Smooth muscle cell (in vitro differentiated cells): ENCODE data around the gene KCNV2. TPM values are rescaled to one million over a fixed set of nuclear protein-coding genes. Genes with fewer than 3 reads are reported as not detected.

Source experiments
- DNase-seq: peaks from one replicate; lab custom pipeline; 2025; ENCODE audit not compliant: unreplicated experiment; lab: John Stamatoyannopoulos, UW
- H2AFZ ChIP-seq: fragments of 200-600 bp; sonication (generic); 2 replicates; pipeline ENCODE4 v1.6.0; 2016; ENCODE audit warnings: antibody characterized with exemption, low read depth, mild to moderate bottlenecking
- H3F3A ChIP-seq: fragments of 200-600 bp; sonication (generic); 2 replicates; pipeline ENCODE4 v1.6.0; 2017; ENCODE audit warnings: antibody characterized with exemption, low read depth
- H3K27ac ChIP-seq: fragments of 200-600 bp; sonication (generic); 2 replicates; pipeline ENCODE4 v1.5.1; 2016; ENCODE audit warnings: low read depth, mild to moderate bottlenecking
- H3K27me3 ChIP-seq: fragments of 200-600 bp; sonication (generic); 2 replicates; pipeline ENCODE4 v1.6.1; 2016; ENCODE audit warnings: low read depth, mild to moderate bottlenecking
- H3K36me3 ChIP-seq: fragments of 200-600 bp; sonication (generic); 2 replicates; pipeline ENCODE4 v1.5.1; 2016; ENCODE audit warnings: low read depth
- H3K4me1 ChIP-seq: fragments of 200-600 bp; sonication (generic); 2 replicates; pipeline ENCODE4 v1.5.1; 2016; ENCODE audit warnings: low read depth
- H3K4me2 ChIP-seq: fragments of 200-600 bp; sonication (generic); 2 replicates; pipeline ENCODE4 v1.6.0; 2016; ENCODE audit warnings: mild to moderate bottlenecking
- H3K4me3 ChIP-seq: fragments of 200-600 bp; sonication (generic); 2 replicates; pipeline ENCODE4 v1.5.1; 2016; ENCODE audit warnings: mild to moderate bottlenecking
- H3K79me2 ChIP-seq: fragments of 200-600 bp; sonication (generic); 2 replicates; pipeline ENCODE4 v1.6.0; 2016; ENCODE audit warnings: low read depth, mild to moderate bottlenecking
- H3K9ac ChIP-seq: fragments of 200-600 bp; sonication (generic); 2 replicates; pipeline ENCODE4 v1.6.0; 2016; ENCODE audit warnings: low read depth
- H3K9me3 ChIP-seq: fragments of 200-600 bp; sonication (generic); replicated peaks from 2 replicates; pipeline ENCODE4 v1.5.1; 2016; ENCODE audit warnings: low read depth
- H4K20me1 ChIP-seq: fragments of 200-600 bp; sonication (generic); 2 replicates; pipeline ENCODE4 v1.6.0; 2016; ENCODE audit warnings: low read depth
- WGBS: methylation state at CpG from one replicate; pipeline ENCODE4 v1.1.7; 2016; ENCODE audit warnings: low lambda C conversion rate; 5-methylcytosine and 5-hydroxymethylcytosine counted together
- polyA plus RNA-seq: library from polyadenylated mRNA; unstranded; fragments of >200 nt; fragmentation: Nextera tagmentation; extraction: Ambion mirVana; gene quantifications from 2 replicates; pipeline ENCODE4 v1.2.1, GENCODE V29; 2016
- total RNA-seq: library from RNA; depleted of rRNA; stranded (reverse); fragments of >200 nt; gene quantifications from 2 replicates; pipeline ENCODE4 v1.2.3, GENCODE V29; 2014
- TF ChIP-seq, protein P1 (sequence below): fragments of 200-600 bp; sonication (generic); IDR thresholded peaks from 2 replicates; pipeline ENCODE4 v1.5.1; 2017; ENCODE audit warnings: borderline replicate concordance, mild to moderate bottlenecking, antibody characterized with exemption; ENCODE audit not compliant: insufficient read depth, poor library complexity, severe bottlenecking

KCNV2 gene
- total and polyA plus RNA-seq, 2 experiments from 2014 or later, result not detected

DNA sequence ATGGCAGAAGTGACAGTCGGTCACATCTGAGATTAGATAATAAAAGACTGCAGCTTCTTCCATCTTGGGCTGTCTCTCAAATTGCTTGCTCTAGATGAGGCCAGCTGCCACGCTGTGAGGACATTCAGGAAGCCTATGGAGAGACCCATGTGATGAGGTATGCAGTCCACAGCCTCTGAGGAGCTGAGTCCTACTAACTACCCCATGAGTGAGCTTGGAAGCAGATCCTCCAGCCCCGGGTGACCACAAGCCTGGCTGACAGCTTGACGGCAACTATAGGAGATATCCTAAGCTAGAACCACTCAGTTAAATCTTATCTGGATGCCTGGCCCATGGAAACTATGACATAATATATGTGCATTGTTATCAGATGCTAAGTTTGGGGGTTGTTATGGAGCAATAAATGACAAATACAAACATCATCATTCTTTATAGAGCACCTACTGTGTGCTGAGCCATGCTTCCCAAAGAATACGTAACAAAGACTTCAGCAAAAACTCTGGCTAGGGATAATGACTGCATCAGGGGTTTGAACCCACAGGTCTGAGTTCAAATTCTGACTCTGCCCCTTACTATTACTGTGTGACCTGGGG is 26.7 kb downstream of the KCNV2 start:
- 64% methylated on average over 5 of the region's 5 CpGs for WGBS
- TF ChIP-seq, protein P1, sequence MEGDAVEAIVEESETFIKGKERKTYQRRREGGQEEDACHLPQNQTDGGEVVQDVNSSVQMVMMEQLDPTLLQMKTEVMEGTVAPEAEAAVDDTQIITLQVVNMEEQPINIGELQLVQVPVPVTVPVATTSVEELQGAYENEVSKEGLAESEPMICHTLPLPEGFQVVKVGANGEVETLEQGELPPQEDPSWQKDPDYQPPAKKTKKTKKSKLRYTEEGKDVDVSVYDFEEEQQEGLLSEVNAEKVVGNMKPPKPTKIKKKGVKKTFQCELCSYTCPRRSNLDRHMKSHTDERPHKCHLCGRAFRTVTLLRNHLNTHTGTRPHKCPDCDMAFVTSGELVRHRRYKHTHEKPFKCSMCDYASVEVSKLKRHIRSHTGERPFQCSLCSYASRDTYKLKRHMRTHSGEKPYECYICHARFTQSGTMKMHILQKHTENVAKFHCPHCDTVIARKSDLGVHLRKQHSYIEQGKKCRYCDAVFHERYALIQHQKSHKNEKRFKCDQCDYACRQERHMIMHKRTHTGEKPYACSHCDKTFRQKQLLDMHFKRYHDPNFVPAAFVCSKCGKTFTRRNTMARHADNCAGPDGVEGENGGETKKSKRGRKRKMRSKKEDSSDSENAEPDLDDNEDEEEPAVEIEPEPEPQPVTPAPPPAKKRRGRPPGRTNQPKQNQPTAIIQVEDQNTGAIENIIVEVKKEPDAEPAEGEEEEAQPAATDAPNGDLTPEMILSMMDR, result no peak
- H3K27me3 ChIP-seq, result no peaks in the 10 kb centered on the region
- no peaks in the 10 kb centered on the region for H3K9me3 ChIP-seq
- no peaks in the 10 kb centered on the region for H3K79me2 ChIP-seq
- DNase-seq, result no peak
- H3K9ac ChIP-seq, result no peak overlapping the region
- H3K4me1 ChIP-seq, result peaks cover 10% of the 10 kb centered on the region
- no peak overlapping the region for H2AFZ ChIP-seq
- no peak overlapping the region for H3K4me2 ChIP-seq
- no peak overlapping the region for H3K27ac ChIP-seq
- no peaks in the 10 kb centered on the region for H3K36me3 ChIP-seq
- H4K20me1 ChIP-seq, result no peaks in the 10 kb centered on the region
- H3F3A ChIP-seq, result no peaks in the 10 kb centered on the region
- no peak overlapping the region for H3K4me3 ChIP-seq

DNA sequence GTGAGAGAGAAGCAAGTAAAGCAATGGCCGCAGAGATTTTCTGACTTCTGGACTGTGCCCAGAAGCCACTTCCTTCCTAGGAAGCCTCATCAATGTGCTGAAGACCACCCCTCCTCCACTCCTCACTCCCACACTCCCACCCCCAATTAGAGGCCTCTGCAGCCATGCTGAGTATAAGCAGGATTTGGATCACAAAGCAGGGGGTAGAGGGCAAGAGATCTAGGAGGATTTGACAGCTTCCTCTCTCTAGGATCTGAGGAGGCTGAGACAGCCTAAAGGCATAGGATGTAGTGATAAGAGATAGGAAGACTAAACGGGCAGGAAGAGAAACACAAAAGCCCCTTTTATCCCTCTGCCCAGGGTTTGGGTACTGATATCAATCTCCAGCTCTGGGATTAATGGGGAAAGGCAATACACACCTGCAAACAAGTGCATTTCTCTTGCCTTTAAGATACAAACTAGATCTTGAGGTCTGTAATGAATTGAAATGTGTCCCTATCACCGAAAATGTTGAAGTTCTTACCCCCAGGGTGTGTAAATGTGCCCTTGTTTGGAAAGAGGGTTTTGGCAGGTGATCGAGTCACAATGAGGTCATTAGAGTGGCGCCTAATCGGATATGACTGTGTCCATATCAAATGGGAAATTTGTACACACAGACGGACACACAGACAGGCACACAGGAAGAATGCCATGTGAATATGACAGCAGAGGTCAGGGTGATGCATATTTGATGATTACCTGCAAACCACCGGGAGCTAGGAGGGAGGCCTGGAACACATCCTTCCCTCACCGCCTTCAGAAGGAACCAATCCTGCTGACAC is 28.5 kb downstream of the KCNV2 start:
- Histone ChIP-seq H2AFZ (no peak overlapping the region), H4K20me1 (no peaks in the 10 kb centered on the region), H3K36me3 (no peaks in the 10 kb centered on the region), H3K4me3 (no peak overlapping the region), H3K79me2 (no peaks in the 10 kb centered on the region), H3K4me2 (no peak overlapping the region), H3K9ac (no peak overlapping the region), H3K27ac (no peak overlapping the region), H3K27me3 (no peaks in the 10 kb centered on the region), H3F3A (no peaks in the 10 kb centered on the region), H3K4me1 (peaks cover 10% of the 10 kb centered on the region), H3K9me3 (no peaks in the 10 kb centered on the region)
- no peak for DNase-seq
- 63% methylated on average over 9 of the region's 9 CpGs for WGBS
- TF ChIP-seq, protein P1, result no peak

GRCh38 chr9:2749485-2749884 is 32.2 kb downstream of the KCNV2 start:
- DNase-seq, result no peak

More at GRCh38 chr9:2749485-2749884, 32.2 kb downstream of the KCNV2 start:
- Histone ChIP-seq H3K27ac (no peak overlapping the region), H3K9ac (no peak overlapping the region), H3F3A (no peaks in the 10 kb centered on the region), H3K4me3 (no peak overlapping the region), H2AFZ (no peak overlapping the region), H3K4me2 (no peak overlapping the region), H3K4me1 (peaks cover 15% of the 10 kb centered on the region), H3K79me2 (no peaks in the 10 kb centered on the region), H3K36me3 (no peaks in the 10 kb centered on the region), H4K20me1 (no peaks in the 10 kb centered on the region), H3K27me3 (no peaks in the 10 kb centered on the region), H3K9me3 (no peaks in the 10 kb centered on the region)
- 100% methylated on average over 2 of the region's 2 CpGs for WGBS
- TF ChIP-seq, protein P1, result no peak
